ENCODE measurements around the gene UBAP1.

DNA sequence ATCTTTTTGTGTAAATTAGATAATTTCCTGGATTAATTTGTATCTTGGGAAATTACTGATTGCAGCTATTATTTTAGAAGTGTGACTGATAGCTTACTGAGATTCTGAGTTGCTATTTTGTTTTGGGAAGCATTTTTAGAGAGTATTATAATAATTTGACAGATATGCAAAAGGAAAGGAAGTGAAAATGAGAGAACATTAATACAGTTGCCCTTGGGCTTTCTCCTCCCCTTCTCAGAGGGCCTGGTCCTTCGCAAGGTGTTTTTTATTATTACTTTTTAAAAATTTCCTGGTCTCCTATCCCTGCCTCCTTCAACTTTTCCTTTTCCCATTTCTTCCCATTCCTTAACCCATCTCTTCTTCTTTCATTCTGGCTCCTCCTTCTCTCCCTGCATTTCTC, 32.6 kb downstream of the UBAP1 start:
- TF ChIP-seq POLR2AphosphoS5 (IDR thresholded peaks at IDR 0.05; ENCODE audit: low read depth) (no peak), CTCF (IDR thresholded peaks at IDR 0.05; ENCODE audit: insufficient read depth, low read length) (no peak)
